ENCODE data around the gene EFEMP2. TPM values are rescaled to one million over a fixed set of nuclear protein-coding genes. Genes with fewer than 3 reads are reported as not detected.

Gene EFEMP2
- total and polyA plus RNA-seq, 2 experiments from 2014 or later, result 7.4 to 9.4 TPM

DNA sequence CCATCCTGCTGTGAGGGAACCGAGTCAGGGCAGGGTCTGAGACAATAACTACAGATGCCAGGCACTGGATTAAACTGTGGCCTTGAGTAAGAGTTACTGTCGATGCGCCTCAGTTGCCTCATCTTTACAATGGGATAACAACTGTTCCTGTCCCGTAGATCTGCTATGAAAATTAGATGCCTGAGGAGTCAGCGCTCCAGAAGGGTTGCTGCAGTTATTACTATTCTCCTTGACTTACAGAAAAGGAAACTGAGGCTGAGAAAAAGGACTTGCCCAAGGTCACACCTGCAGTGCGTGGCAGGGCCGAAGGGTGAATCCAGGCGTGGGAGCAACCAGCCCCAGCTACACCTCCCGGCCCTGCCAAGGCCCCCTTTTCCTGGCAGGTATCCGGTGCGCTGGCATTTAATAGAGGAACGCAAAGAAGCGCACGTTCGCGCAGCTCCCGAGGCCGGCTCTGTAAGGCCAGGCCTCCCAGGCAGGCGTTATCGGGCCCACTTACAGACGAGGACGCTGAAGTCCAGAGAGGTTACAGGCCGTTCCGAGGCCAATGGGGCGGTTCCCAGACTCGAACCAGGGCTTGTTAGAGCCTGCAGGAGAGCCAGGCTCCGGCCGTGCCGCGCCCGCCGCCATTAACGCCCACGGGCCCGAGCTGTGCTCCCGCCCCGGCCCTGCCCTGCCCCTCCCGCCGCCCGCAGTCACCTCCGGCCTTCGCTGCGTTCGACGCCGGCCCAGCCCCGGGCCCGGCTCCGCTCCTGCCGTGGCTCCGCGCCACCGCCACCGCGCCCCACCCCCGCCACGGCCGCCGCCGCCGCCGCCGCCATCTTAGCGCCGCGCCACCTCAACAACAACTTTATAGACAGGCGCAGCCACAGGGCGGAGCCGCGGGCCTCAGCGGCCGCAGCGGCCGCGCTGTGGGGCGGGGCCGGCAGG, 45.9 kb upstream of the EFEMP2 start, which contains the start of gene C11orf68:
Gene C11orf68, minus strand, starts transcription at position 852 of the 930 bp plus-strand sequence. Its CDS starts 31 bp downstream, at position 821.
- H4K20me1 ChIP-seq (replicated peaks; ENCODE audit: insufficient read depth), result no peaks in the 10 kb centered on the region
- peak within 1 kb of the TSS; percentile 78 for H2AFZ ChIP-seq
- no peaks in the 10 kb centered on the region for H3K27me3 ChIP-seq (ENCODE audit: insufficient read depth)
- peaks cover 7% of the 10 kb centered on the region for H3K79me2 ChIP-seq (replicated peaks; ENCODE audit: insufficient read depth)
- TF ChIP-seq CREB1 (CRISPR knock-in tag; IDR thresholded peaks at IDR 0.05; ENCODE audit: low read depth) (no peak), JUNB (IDR thresholded peaks at IDR 0.05; ENCODE audit: unreplicated experiment) (no peak), POLR2AphosphoS5 (IDR thresholded peaks at IDR 0.05; ENCODE audit: low read depth) (peak; percentile 41; the same call in 1 of the 2 replicates), EZH2phosphoT487 (IDR thresholded peaks at IDR 0.05; ENCODE audit: unreplicated experiment) (no peak), REST (IDR thresholded peaks at IDR 0.05; ENCODE audit: unreplicated experiment) (no peak), ZNF114 (CRISPR knock-in tag; IDR thresholded peaks at IDR 0.05) (no peak), ETS1 (IDR thresholded peaks at IDR 0.05) (no peak)
- TF ChIP-seq, protein P1, sequence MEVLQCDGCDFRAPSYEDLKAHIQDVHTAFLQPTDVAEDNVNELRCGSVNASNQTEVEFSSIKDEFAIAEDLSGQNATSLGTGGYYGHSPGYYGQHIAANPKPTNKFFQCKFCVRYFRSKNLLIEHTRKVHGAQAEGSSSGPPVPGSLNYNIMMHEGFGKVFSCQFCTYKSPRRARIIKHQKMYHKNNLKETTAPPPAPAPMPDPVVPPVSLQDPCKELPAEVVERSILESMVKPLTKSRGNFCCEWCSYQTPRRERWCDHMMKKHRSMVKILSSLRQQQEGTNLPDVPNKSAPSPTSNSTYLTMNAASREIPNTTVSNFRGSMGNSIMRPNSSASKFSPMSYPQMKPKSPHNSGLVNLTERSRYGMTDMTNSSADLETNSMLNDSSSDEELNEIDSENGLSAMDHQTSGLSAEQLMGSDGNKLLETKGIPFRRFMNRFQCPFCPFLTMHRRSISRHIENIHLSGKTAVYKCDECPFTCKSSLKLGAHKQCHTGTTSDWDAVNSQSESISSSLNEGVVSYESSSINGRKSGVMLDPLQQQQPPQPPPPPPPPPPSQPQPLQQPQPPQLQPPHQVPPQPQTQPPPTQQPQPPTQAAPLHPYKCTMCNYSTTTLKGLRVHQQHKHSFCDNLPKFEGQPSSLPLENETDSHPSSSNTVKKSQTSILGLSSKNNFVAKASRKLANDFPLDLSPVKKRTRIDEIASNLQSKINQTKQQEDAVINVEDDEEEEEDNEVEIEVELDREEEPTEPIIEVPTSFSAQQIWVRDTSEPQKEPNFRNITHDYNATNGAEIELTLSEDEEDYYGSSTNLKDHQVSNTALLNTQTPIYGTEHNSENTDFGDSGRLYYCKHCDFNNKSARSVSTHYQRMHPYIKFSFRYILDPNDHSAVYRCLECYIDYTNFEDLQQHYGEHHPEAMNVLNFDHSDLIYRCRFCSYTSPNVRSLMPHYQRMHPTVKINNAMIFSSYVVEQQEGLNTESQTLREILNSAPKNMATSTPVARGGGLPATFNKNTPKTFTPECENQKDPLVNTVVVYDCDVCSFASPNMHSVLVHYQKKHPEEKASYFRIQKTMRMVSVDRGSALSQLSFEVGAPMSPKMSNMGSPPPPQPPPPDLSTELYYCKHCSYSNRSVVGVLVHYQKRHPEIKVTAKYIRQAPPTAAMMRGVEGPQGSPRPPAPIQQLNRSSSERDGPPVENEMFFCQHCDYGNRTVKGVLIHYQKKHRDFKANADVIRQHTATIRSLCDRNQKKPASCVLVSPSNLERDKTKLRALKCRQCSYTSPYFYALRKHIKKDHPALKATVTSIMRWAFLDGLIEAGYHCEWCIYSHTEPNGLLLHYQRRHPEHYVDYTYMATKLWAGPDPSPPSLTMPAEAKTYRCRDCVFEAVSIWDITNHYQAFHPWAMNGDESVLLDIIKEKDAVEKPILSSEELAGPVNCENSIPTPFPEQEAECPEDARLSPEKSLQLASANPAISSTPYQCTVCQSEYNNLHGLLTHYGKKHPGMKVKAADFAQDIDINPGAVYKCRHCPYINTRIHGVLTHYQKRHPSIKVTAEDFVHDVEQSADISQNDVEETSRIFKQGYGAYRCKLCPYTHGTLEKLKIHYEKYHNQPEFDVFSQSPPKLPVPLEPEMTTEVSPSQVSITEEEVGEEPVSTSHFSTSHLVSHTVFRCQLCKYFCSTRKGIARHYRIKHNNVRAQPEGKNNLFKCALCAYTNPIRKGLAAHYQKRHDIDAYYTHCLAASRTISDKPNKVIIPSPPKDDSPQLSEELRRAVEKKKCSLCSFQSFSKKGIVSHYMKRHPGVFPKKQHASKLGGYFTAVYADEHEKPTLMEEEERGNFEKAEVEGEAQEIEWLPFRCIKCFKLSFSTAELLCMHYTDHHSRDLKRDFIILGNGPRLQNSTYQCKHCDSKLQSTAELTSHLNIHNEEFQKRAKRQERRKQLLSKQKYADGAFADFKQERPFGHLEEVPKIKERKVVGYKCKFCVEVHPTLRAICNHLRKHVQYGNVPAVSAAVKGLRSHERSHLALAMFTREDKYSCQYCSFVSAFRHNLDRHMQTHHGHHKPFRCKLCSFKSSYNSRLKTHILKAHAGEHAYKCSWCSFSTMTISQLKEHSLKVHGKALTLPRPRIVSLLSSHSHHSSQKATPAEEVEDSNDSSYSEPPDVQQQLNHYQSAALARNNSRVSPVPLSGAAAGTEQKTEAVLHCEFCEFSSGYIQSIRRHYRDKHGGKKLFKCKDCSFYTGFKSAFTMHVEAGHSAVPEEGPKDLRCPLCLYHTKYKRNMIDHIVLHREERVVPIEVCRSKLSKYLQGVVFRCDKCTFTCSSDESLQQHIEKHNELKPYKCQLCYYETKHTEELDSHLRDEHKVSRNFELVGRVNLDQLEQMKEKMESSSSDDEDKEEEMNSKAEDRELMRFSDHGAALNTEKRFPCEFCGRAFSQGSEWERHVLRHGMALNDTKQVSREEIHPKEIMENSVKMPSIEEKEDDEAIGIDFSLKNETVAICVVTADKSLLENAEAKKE (CRISPR knock-in tag; IDR thresholded peaks at IDR 0.05), result no peak
- H3F3A ChIP-seq (replicated peaks; ENCODE audit: low read depth), result 0 out of 2 replicates have a peak, but pooled peaks cover 6% of the 10 kb centered on the region
- peak; percentile 25 for ATAC-seq
- no peaks in the 10 kb centered on the region for H3K9me3 Mint-ChIP-seq
- H3K9me2 ChIP-seq (ENCODE audit: insufficient read depth), result no peaks in the 10 kb centered on the region
- peak within 1 kb of the TSS; percentile 98 for H3K4me3 ChIP-seq
- no peaks in the 10 kb centered on the region; the same call in 1 of the 2 replicates for H3K36me3 ChIP-seq (ENCODE audit: insufficient read depth)
- peaks cover 20% of the 10 kb centered on the region for H3K36me3 Mint-ChIP-seq (ENCODE audit: low read depth)
- H3K4me1 Mint-ChIP-seq, result peaks cover 6% of the 10 kb centered on the region
- peaks cover 20% of the 10 kb centered on the region for H3K27me3 Mint-ChIP-seq (ENCODE audit: insufficient read depth, low read depth, poor library complexity)
- peak; percentile 56 for DNase-seq (ENCODE audit: low spot score)
- peak within 1 kb of the TSS; percentile 95 for H3K4me2 ChIP-seq
- H3K4me1 ChIP-seq (ENCODE audit: insufficient read depth), result peaks cover 5% of the 10 kb centered on the region; the same call in 1 of the 2 replicates
- peak within 1 kb of the TSS; percentile 87 for H3K4me3 Mint-ChIP-seq
- peak within 1 kb of the TSS; percentile 83 for H3K27ac Mint-ChIP-seq
- H3K27ac ChIP-seq (ENCODE audit: low read depth), result no peak within 1 kb of the TSS

Measured in GM23338 (cell line).